Tibial nerve (tissue), 4 donors: ENCODE results near the gene ARFGAP1.

Source experiments
- CTCF ChIP-seq, 5 experiments: fragments of 200-600 bp in 3 of 5; fragments of 450-650 bp in 2 of 5; sonication (generic) in 3 of 5; IDR thresholded peaks; one replicate each; pipeline ENCODE4 v1.5.1; 2016 to 2019; ENCODE audit warnings: antibody characterized with exemption in 5 of 5, mild to moderate bottlenecking in 3 of 5, moderate library complexity in 2 of 5
- EP300 ChIP-seq, 2 donors: sonication (generic); formaldehyde crosslinking; IDR thresholded peaks; one replicate each; pipeline ENCODE4 v1.6.1; 2017; ENCODE audit warnings: antibody characterized with exemption in 2 of 2, mild to moderate bottlenecking in 1 of 2
- POLR2A ChIP-seq, 2 donors: fragments of 450-650 bp; IDR thresholded peaks; one replicate each; pipeline ENCODE4 v1.6.1; 2017; ENCODE audit warnings: antibody characterized with exemption in 2 of 2, mild to moderate bottlenecking in 2 of 2, moderate library complexity in 2 of 2

DNA sequence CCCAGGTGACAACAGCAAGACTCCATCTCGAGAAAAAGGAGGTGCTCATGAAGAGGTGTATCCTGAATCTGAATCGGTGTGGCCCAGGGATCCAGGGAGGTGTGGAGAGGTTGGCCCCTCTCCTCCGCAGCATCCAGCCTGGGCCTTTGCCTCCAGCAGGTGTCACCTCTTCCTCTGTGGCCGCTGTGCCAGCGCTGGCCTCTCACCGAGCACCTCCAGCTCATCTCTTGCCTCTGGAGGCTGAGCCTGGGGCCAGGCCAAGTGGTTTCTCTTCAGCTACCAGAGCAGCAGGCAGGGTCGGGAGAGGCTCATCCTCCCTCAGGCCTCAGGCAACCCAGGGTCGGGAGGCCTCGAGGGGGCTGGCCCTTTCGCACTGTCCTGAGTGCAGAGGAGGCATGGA lies 19.2 kb downstream of the ARFGAP1 start:
- TF ChIP-seq CTCF (IDR thresholded peaks at IDR 0.05) (no peak), POLR2A (IDR thresholded peaks at IDR 0.05) (no peak), EP300 (IDR thresholded peaks at IDR 0.05) (no peak)
